ENCODE measurements around the gene PCSK6. TPM values are rescaled to one million over a fixed set of nuclear protein-coding genes. Genes with fewer than 3 reads are reported as not detected.

The PCSK6 gene
- total RNA-seq, 1 experiment from 2014 or later, result 26.3 TPM

DNA sequence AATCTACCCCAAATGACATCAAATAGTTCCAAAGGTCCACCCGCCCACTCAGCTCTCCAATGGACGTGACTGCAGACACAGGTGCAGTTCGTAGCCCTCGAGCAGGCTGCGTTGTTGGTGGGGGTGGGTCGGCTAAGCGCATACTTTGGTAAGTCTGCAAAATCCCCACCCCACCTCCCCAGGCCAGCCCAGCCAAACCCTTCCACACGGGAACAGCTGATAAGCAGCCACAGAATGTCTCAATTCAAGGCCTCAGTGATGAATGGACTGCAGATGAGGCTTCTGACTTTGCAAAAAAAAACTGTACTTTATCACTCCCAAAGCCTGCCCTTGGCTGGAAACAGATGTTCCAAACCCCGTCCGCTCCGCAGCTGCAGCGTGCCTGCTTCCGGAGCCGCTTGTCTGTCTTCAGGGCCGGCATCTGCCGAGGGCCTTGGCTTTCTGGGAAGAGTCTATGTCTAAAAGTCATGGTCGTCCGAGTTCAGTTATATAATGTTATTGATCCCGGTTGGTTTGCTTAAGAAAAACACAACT is 38.2 kb downstream of the PCSK6 start:
- Histone ChIP-seq H4K20me1 (ENCODE audit: insufficient read depth) (no peaks in the 10 kb centered on the region), H3K79me2 (ENCODE audit: low read depth) (no peaks in the 10 kb centered on the region), H3K27ac (no peak overlapping the region), H3K4me2 (no peak overlapping the region), H3K9me2 (ENCODE audit: insufficient read depth) (no peaks in the 10 kb centered on the region), H3K36me3 (ENCODE audit: low read depth) (no peaks in the 10 kb centered on the region), H3K9me3 (ENCODE audit: insufficient read depth, low read depth) (no peaks in the 10 kb centered on the region), H3K4me3 (no peak overlapping the region), H3F3A (ENCODE audit: insufficient read depth, low read depth) (peaks cover 3% of the 10 kb centered on the region; the same call in 1 of the 2 replicates), H2AFZ (no peak overlapping the region), H3K4me1 (replicated peaks; ENCODE audit: insufficient read depth) (peaks cover 8% of the 10 kb centered on the region), H3K27me3 (ENCODE audit: insufficient read depth, low read depth) (no peaks in the 10 kb centered on the region)
- TF ChIP-seq, protein P1, sequence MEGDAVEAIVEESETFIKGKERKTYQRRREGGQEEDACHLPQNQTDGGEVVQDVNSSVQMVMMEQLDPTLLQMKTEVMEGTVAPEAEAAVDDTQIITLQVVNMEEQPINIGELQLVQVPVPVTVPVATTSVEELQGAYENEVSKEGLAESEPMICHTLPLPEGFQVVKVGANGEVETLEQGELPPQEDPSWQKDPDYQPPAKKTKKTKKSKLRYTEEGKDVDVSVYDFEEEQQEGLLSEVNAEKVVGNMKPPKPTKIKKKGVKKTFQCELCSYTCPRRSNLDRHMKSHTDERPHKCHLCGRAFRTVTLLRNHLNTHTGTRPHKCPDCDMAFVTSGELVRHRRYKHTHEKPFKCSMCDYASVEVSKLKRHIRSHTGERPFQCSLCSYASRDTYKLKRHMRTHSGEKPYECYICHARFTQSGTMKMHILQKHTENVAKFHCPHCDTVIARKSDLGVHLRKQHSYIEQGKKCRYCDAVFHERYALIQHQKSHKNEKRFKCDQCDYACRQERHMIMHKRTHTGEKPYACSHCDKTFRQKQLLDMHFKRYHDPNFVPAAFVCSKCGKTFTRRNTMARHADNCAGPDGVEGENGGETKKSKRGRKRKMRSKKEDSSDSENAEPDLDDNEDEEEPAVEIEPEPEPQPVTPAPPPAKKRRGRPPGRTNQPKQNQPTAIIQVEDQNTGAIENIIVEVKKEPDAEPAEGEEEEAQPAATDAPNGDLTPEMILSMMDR (conservative IDR thresholded peaks at IDR 0.05), result no peak
- no peak for TF ChIP-seq EZH2 (IDR thresholded peaks at IDR 0.05; ENCODE audit: low read depth)
- ChIA-PET POLR2A (ENCODE audit: unreplicated experiment) (no interaction called here), CTCF (no interaction called here)
- intact Hi-C loops (cut with micrococcal nuclease; ENCODE audit: unreplicated experiment), result no loop called here
- no TSS peak for BruUV-seq (replicated peaks)
- no peak for DNase-seq

DNA sequence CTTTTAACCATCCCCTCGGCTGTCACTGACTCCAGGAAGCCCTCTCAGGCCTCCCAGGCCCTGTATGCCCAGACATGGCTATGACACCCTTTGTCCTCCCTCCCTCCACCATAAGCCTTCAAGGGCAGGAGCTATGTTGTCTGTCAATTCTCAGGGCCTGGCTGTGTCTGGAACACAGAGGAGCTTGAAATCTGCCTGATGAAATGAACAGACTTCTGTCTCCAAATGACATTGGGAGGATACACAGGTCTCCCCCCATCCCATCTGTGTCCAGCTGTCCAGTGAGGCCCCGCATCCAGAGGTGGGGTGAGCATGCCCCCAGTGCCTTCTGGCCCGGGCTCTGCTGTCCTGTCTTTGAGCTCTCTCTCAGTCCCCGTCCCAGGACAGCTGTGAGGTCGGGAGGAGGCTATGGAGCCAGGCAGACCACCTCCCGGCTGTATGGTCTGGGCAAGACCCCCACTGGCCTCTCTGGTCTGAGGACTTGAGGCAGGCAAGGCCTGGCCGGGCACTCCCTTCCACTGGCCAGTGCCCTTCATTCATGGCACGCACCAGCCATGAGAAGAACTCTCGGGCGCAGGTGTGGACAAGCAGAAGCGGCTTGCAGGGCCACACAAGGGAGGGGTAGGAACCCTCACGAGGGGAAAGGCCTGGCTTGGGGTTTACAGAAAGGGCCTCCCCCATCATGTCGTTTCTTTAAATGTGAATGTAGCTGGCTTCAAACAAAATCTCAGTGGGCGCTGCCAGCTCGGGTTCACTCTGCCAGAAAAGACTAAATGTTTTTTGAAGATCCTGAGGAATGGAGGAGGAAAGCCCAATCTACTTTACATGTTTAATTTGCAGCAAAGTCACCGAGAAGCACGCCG is 38.9 kb downstream of the PCSK6 start:
- Histone ChIP-seq H3K4me1 (replicated peaks; ENCODE audit: insufficient read depth) (peaks cover 10% of the 10 kb centered on the region), H3K4me2 (no peak overlapping the region), H3F3A (ENCODE audit: insufficient read depth, low read depth) (peaks cover 4% of the 10 kb centered on the region; the same call in 1 of the 2 replicates), H4K20me1 (ENCODE audit: insufficient read depth) (no peaks in the 10 kb centered on the region), H3K79me2 (ENCODE audit: low read depth) (no peaks in the 10 kb centered on the region), H3K27ac (no peak overlapping the region), H3K4me3 (no peak overlapping the region), H3K27me3 (ENCODE audit: insufficient read depth, low read depth) (no peaks in the 10 kb centered on the region), H3K9me2 (ENCODE audit: insufficient read depth) (no peaks in the 10 kb centered on the region), H2AFZ (no peak overlapping the region), H3K36me3 (ENCODE audit: low read depth) (no peaks in the 10 kb centered on the region), H3K9me3 (ENCODE audit: insufficient read depth, low read depth) (no peaks in the 10 kb centered on the region)
- intact Hi-C loops (cut with micrococcal nuclease; ENCODE audit: unreplicated experiment), result no loop called here
- ChIA-PET CTCF (no interaction called here), POLR2A (ENCODE audit: unreplicated experiment) (no interaction called here)
- DNase-seq, result no peak
- no TSS peak for BruUV-seq (replicated peaks)
- TF ChIP-seq, protein P1 (conservative IDR thresholded peaks at IDR 0.05), result no peak
- no peak for TF ChIP-seq EZH2 (IDR thresholded peaks at IDR 0.05; ENCODE audit: low read depth)

DNA sequence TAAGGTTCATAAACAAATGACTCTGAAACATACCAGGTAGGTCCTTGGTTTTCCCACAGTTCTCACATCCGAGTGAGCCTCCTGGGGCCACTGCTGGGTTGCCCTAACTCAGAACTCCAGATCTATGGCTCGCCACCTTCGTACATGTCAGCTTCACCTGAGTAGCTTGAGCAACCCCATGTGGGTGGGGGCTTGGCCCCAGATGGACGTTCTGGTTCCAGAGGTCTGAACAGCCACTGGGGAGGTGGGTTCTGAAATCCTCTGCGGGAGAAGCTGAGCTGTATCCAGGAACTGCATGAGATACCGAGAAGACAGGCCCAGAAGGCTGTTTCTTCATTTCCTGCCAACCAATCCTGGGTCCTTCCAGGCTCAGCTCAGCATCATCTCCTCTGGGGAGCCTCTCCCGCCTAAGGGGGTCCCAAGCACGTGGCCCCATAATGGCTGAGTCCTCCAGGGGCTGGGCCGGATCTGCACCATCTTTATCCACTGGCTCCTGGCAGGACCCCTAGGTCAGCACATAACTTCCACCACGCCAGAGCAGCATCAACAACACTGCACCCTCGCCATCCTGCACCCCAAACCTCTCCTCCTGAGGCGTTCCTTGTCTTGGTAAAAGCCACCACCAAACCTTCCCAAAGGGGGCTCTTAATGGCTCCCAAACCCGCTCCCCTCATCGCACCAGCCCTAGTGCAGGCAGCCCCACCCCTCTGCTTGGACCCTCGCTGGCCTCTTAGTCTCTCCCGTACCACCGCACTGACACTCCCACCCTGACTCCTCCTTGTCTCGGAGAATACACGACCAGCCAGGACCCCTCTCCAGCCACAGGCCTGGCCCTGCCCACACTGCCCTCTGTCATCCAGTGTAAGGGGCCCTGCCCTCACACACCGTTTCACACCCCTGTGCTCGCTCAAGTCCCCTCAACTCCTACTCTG is 39.8 kb downstream of the PCSK6 start:
- no peaks in the 10 kb centered on the region for H3K9me3 ChIP-seq (ENCODE audit: insufficient read depth, low read depth)
- ChIA-PET CTCF (no interaction called here), POLR2A (ENCODE audit: unreplicated experiment) (no interaction called here)
- no peak for TF ChIP-seq EZH2 (IDR thresholded peaks at IDR 0.05; ENCODE audit: low read depth)
- TF ChIP-seq, protein P1 (conservative IDR thresholded peaks at IDR 0.05), result no peak
- H3K27me3 ChIP-seq (ENCODE audit: insufficient read depth, low read depth), result no peaks in the 10 kb centered on the region
- no peaks in the 10 kb centered on the region for H3K9me2 ChIP-seq (ENCODE audit: insufficient read depth)
- H3K4me1 ChIP-seq (replicated peaks; ENCODE audit: insufficient read depth), result peaks cover 10% of the 10 kb centered on the region
- H3K4me3 ChIP-seq, result no peak overlapping the region
- no peak overlapping the region for H2AFZ ChIP-seq
- no TSS peak for BruUV-seq (replicated peaks)
- no peak overlapping the region for H3K4me2 ChIP-seq
- no peaks in the 10 kb centered on the region for H3K79me2 ChIP-seq (ENCODE audit: low read depth)
- no peak for DNase-seq
- H3K27ac ChIP-seq, result no peak overlapping the region
- peaks cover 4% of the 10 kb centered on the region; the same call in 1 of the 2 replicates for H3F3A ChIP-seq (ENCODE audit: insufficient read depth, low read depth)
- intact Hi-C loops (cut with micrococcal nuclease; ENCODE audit: unreplicated experiment), result no loop called here
- H4K20me1 ChIP-seq (ENCODE audit: insufficient read depth), result no peaks in the 10 kb centered on the region
- no peaks in the 10 kb centered on the region for H3K36me3 ChIP-seq (ENCODE audit: low read depth)
